GM21825 (cell line): Measurements from ENCODE around the gene FHOD3.
"Not testable (repeated sequence)": the region's sequence is repeated elsewhere in the genome, so short reads cannot be mapped to it uniquely, and the experiment has no call there.

Source experiments
- ATAC-seq: cut with Tn5 transposase; IDR thresholded peaks from one replicate; pipeline ENCODE4 v1.9.1; 2021; ENCODE audit warnings: mild to moderate bottlenecking, moderate library complexity; ENCODE audit not compliant: unreplicated experiment

The FHOD3 gene

GRCh38 chr18:36441426-36442240, 144.1 kb downstream of the FHOD3 start:
- ATAC-seq: no peak

DNA sequence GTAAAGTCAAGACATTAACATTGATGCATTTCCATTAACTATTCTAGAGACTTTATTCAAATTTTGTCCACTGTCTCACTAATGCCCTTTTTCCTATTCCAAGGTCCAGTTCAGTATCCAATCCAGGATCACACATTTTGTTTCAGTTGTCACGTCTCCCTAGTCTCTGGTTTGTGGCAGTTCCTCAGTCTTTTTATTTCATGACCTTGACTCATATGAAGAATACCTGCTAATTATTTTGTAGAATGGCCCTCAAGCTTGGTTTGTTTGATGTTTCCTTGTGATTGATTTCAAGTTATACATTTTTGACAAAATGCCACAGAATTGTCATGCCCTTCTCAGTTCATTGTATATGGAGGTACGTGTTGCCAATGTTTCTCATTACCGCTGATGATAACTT, 145.2 kb downstream of the FHOD3 start:
- ATAC-seq: no peak

- ATAC-seq: no peak
Observed at GRCh38 chr18:36446059-36446458, 148.5 kb downstream of the FHOD3 start.

GRCh38 chr18:36448384-36449290, 151.1 kb downstream of the FHOD3 start:
- ATAC-seq: no peak

GRCh38 chr18:36449451-36449850, 151.9 kb downstream of the FHOD3 start:
- no peak for ATAC-seq

GRCh38 chr18:36450264-36450663, 152.8 kb downstream of the FHOD3 start:
- ATAC-seq: no peak

DNA sequence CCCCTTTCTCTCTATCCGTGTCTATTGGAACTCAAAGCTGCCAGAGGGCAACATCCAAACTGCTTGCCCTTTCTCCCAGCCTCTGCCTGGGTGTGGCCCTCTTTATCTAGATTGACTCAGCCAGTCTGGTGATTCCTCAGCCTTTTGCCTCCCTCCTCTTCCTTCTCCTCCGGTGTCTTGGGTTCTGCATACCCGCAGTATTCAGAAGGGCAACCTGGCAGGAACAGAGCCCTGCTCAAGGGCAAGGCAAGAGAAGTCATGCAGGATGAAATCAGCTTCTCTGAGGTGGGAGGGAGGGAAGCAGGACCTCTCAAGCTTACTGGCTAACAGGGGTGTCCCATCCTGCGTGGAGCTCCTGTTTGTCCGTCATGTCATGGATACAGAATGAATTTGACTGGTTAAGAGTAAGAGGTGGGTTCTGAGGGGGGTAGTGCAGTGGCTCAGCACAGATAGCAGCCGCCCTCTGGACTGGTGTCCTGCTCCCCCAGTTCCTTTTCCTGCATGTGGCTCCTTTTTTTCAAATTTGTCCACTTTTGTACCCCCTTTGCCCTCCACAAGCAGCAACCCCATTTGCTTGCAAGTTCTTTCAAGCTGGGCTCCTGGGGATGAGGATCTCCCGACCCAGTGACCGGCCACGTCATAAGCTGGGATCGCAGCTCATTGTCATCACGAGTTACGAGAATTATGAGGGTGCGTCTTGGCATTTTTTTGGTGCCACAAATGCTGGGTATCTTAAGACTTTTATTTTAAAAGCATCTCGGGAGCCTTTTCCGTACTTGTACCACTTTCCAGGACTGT, 154.1 kb downstream of the FHOD3 start:
- no peak for ATAC-seq

DNA sequence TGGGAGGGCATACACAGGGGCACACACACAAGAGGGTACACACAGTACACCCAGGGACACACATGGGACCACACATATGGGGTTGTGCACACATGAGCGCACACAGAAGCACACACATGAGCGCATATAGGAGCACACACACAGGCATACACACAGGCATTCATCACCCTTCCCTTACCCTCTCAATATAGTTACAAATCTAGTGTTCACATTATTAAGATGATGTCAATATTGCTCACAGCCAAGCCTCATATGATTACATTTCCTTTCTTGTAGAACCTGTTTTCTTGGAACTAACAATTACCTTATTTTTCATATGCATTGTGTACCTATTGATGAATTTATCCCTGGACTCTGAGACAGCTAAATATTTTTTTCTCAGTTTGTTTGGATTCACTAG, 156.7 kb downstream of the FHOD3 start:
- ATAC-seq: no peak

- no peak for ATAC-seq
Observed at GRCh38 chr18:36454848-36455458, 157.4 kb downstream of the FHOD3 start.

- ATAC-seq: no peak
Observed at GRCh38 chr18:36455931-36456330, 158.4 kb downstream of the FHOD3 start.

GRCh38 chr18:36456622-36457021, 159.1 kb downstream of the FHOD3 start:
- no peak for ATAC-seq

DNA sequence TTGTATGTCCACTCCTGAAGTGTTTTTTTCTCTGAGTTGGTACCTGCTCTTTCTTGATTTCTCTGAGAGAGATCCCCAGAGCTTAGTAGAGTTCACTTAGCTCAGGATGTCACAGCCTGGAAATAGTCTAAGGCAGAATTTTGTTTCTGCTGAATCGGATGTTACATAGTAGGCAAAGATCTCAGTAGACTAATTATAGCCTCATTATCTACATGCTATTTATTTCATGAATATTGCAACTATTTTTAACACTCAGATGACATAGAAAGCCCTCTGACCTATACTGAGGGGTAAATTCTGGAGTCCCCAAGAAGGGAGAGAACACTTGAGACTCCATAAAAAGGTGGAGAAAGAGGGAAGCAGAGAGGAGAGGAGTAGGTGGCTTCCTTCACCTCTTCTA, 160.2 kb downstream of the FHOD3 start:
- ATAC-seq: no peak

GRCh38 chr18:36458306-36458705, 160.8 kb downstream of the FHOD3 start:
- ATAC-seq: no peak

DNA sequence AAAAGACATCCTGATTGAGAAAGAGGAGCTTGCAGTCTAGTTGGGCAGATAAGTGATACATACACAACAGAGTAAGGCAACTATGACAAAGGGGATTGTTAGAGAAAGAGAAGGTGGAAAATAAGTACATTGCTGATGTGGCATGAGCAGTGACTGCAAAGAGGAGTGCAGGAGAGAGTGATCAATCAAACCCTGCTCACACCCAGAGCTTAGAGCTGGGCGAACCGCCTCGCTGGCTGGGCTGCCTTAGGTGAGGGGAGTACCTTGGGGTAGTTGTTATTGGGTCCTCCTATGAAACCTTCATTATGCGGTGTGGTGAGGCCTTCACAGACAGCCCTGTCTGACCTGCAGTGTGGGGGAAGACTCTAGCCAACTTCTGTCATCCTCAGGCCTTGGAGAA, 161.7 kb downstream of the FHOD3 start:
- ATAC-seq: no peak

DNA sequence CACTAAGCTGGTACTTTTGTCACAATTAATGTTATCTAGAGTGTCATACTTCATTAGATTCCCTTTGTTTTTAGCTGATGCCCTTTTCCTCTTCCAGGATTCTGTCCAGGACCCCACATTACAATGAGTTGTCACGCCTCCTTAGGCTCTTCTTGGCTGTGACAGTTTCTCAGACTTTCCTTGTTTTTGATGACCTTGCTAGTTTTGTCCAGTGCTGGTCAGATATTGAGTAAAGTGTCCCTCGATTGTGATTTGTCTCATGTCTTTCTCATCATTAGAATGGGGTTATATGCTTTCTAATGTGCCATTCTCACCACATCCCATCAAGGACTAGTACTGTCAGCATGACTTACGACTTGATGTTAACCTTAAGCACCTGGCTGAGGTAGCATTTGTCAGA, 162.3 kb downstream of the FHOD3 start:
- no peak for ATAC-seq

GRCh38 chr18:36460324-36460850, 162.9 kb downstream of the FHOD3 start:
- ATAC-seq: no peak

DNA sequence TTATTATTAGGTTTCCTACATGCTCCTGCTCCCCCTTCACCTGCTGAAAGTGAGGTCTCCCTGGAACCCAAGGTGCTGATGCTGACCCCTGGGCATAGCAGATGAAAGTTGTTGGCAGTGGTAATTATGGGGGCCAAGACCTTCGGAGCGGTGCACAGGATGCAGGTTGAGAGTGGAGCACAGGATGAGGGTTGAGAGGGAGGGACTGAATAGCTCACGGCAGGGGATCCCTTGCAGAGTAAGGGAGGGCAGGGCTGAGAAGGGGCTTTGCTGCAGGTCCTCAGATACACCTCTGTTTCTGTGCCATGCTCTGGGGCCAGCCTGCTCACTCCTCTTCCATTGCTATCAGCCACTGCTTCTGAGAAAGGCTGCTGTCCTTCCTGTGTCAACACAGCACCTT, 163.3 kb downstream of the FHOD3 start:
- no peak for ATAC-seq

GRCh38 chr18:36461551-36461987, 164.1 kb downstream of the FHOD3 start:
- no peak for ATAC-seq

DNA sequence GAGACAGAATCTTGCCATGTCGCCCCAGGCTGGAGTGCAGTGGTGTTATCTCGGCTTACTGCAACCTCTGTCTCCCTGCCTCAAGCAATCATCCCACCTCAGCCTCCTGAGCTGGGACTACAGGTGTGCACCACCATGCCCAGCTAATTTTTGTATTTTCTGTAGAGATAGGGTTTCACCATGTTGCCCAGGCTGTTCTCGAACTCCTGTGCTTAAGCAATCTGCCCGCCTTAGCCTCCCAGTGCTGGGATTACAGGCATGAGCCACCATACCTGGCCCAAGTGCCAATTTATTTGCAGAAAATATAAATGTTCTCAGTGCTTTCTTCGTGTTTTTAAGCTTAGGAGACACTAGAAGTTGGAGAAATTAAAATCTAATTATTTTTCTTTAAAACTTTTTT, 166.0 kb downstream of the FHOD3 start:
- not testable (repeated sequence) for ATAC-seq

DNA sequence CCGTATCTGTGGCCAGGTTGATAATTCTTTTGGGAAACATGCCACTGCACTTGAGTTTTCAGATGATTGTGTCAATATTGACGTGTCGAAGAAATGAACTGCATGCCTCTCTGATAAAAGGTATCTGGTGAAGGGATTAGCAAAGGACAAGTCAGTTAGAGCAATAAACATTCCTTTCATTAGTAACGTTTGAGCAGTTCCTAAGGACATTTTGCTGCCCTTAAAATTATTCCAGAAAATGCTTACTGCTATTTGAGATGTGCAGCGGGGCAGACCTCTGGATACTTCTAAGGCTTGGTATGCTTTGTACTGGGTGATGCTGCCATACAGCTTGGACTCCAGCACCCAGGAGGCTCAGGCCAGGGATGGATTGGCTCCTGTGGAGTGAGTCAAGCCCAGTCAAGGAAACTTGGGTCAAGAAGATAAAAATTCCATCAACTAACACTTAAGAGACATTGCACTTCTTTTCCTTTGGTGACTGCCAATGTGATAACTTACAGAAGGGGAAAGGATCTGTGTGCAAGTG, 166.7 kb downstream of the FHOD3 start:
- no peak for ATAC-seq
